Astrocyte of the spinal cord (primary cell): ENCODE measurements around the gene POLD1.

Source experiments
- DNase-seq: peaks from one replicate; pipeline ENCODE4 v3.0.0; 2011; ENCODE audit warnings: low read depth, low spot score
- H3K4me3 ChIP-seq: 2 replicates; pipeline ENCODE4 v1.5.1; 2011; ENCODE audit warnings: low read depth, mild to moderate bottlenecking, low read length, moderate library complexity
- CTCF ChIP-seq: IDR thresholded peaks from 2 replicates; pipeline ENCODE4 v1.5.1; 2012; ENCODE audit warnings: low read depth, mild to moderate bottlenecking, low read length, inconsistent platforms
- in situ Hi-C: cut with HindIII; loops from 2 replicates; pipeline ENCODE4 v1.10.0; 2017; ENCODE audit warnings: low sequenced_read_pairs

The POLD1 gene

GRCh38 chr19:50444059-50444458, 59.9 kb downstream of the POLD1 start:
- no peak overlapping the region for H3K4me3 ChIP-seq
- TF ChIP-seq CTCF: no peak
- DNase-seq: no peak
- in situ Hi-C loops: no loop called here

- in situ Hi-C loops: no loop called here
Measured at GRCh38 chr19:50447053-50447452, 62.9 kb downstream of the POLD1 start.

GRCh38 chr19:50447750-50448149, 63.6 kb downstream of the POLD1 start:
- no peak overlapping the region for H3K4me3 ChIP-seq
- TF ChIP-seq CTCF: no peak
- DNase-seq: no peak
- in situ Hi-C loops: no loop called here

More at GRCh38 chr19:50447053-50447452, 62.9 kb downstream of the POLD1 start:
- no peak for DNase-seq
- H3K4me3 ChIP-seq: no peak overlapping the region
- TF ChIP-seq CTCF: no peak

GRCh38 chr19:50449236-50449899, 65.2 kb downstream of the POLD1 start:
- H3K4me3 ChIP-seq: no peak overlapping the region
- in situ Hi-C loops: no loop called here
- no peak for TF ChIP-seq CTCF
- DNase-seq: no peak

- DNase-seq: no peak
- TF ChIP-seq CTCF: no peak
- in situ Hi-C loops: no loop called here
- no peak overlapping the region for H3K4me3 ChIP-seq
Measured at GRCh38 chr19:50450369-50451222, 66.4 kb downstream of the POLD1 start.

GRCh38 chr19:50451223-50451534, 67.0 kb downstream of the POLD1 start:
- no peak overlapping the region for H3K4me3 ChIP-seq
- in situ Hi-C loops: no loop called here
- DNase-seq: no peak
- TF ChIP-seq CTCF: no peak
